MM.1S (cell line): ENCODE results near the gene GUCA1A.
"Not testable (repeated sequence)": the region's sequence is repeated elsewhere in the genome, so short reads cannot be mapped to it uniquely, and the experiment has no call there.

Experiments
- DNase-seq: peaks from one replicate; pipeline ENCODE4 v3.0.0-alpha.2; 2015
- H2AFZ ChIP-seq: fragments of 300-600 bp; sonication (generic); 2 replicates; pipeline ENCODE4 v1.6.0; 2016; ENCODE audit warnings: antibody characterized with exemption, low read length
- H3F3A ChIP-seq: fragments of 300-600 bp; sonication (generic); 2 replicates; pipeline ENCODE4 v1.6.1; 2016; ENCODE audit warnings: mild to moderate bottlenecking, antibody characterized with exemption, low read length, moderate library complexity, mixed read lengths; ENCODE audit not compliant: insufficient read depth
- H3K27ac ChIP-seq: fragments of 300-600 bp; sonication (generic); 2 replicates; pipeline ENCODE4 v1.5.1; 2016; ENCODE audit warnings: mild to moderate bottlenecking, low read length
- H3K27me3 ChIP-seq: fragments of 300-600 bp; sonication (generic); replicated peaks from 2 replicates; pipeline ENCODE4 v1.6.0; 2016; ENCODE audit warnings: low read length; ENCODE audit not compliant: insufficient read depth
- H3K36me3 ChIP-seq: fragments of 300-600 bp; sonication (generic); replicated peaks from 2 replicates; pipeline ENCODE4 v1.6.1; 2016; ENCODE audit warnings: mild to moderate bottlenecking, low read length, mixed read lengths; ENCODE audit not compliant: insufficient read depth
- H3K4me1 ChIP-seq: fragments of 300-600 bp; sonication (generic); 2 replicates; pipeline ENCODE4 v1.6.1; 2016; ENCODE audit warnings: low read length, mixed read lengths
- H3K4me2 ChIP-seq: fragments of 300-600 bp; sonication (generic); 2 replicates; pipeline ENCODE4 v1.6.0; 2016; ENCODE audit warnings: low read depth, low read length
- H3K4me3 ChIP-seq: fragments of 300-600 bp; sonication (generic); 2 replicates; pipeline ENCODE4 v1.5.1; 2016; ENCODE audit warnings: low read length, mixed read lengths
- H3K79me2 ChIP-seq: fragments of 300-600 bp; sonication (generic); 2 replicates; pipeline ENCODE4 v1.6.1; 2016; ENCODE audit warnings: mixed run types, low read length, mixed read lengths
- H3K9ac ChIP-seq: fragments of 300-600 bp; sonication (generic); 2 replicates; pipeline ENCODE4 v1.6.1; 2016; ENCODE audit warnings: low read length, mixed read lengths
- H3K9me2 ChIP-seq: fragments of 300-600 bp; sonication (generic); replicated peaks from 2 replicates; pipeline ENCODE4 v1.6.1; 2016; ENCODE audit warnings: mild to moderate bottlenecking, low read length, mixed read lengths; ENCODE audit not compliant: insufficient read depth
- H3K9me3 ChIP-seq: fragments of 300-600 bp; sonication (generic); replicated peaks from 2 replicates; pipeline ENCODE4 v1.6.1; 2016; ENCODE audit warnings: mild to moderate bottlenecking, low read length, mixed read lengths; ENCODE audit not compliant: insufficient read depth
- H4K20me1 ChIP-seq: fragments of 300-600 bp; sonication (generic); 2 replicates; pipeline ENCODE4 v1.6.1; 2016; ENCODE audit warnings: mild to moderate bottlenecking, low read length, moderate library complexity, mixed read lengths; ENCODE audit not compliant: insufficient read depth
- CTCF ChIP-seq: fragments of 300-600 bp; sonication (generic); IDR thresholded peaks from 2 replicates; pipeline ENCODE4 v1.5.1; 2016; ENCODE audit warnings: antibody characterized with exemption, low read length, mixed read lengths
- EZH2 ChIP-seq: fragments of 300-600 bp; sonication (generic); optimal IDR thresholded peaks from 2 replicates; pipeline ENCODE3; 2017; ENCODE audit warnings: low read depth, mild to moderate bottlenecking, antibody characterized with exemption, low read length, mixed read lengths
- EZH2phosphoT487 ChIP-seq: fragments of 300-600 bp; sonication (generic); IDR thresholded peaks from 2 replicates; pipeline ENCODE4 v1.6.1; 2018; ENCODE audit warnings: antibody characterized with exemption, low read length

GUCA1A gene

GRCh38 chr6:42152024-42152423 is 21.1 kb upstream of the GUCA1A start:
- Histone ChIP-seq H3K36me3 (no peaks in the 10 kb centered on the region), H3K9me3 (no peaks in the 10 kb centered on the region), H2AFZ (no peak overlapping the region), H3K9ac (no peak overlapping the region), H3K79me2 (no peaks in the 10 kb centered on the region), H3K4me1 (no peaks in the 10 kb centered on the region), H3K27me3 (no peaks in the 10 kb centered on the region), H3K27ac (no peak overlapping the region), H4K20me1 (no peaks in the 10 kb centered on the region), H3K9me2 (no peaks in the 10 kb centered on the region), H3K4me2 (no peak overlapping the region), H3K4me3 (no peak overlapping the region), H3F3A (no peaks in the 10 kb centered on the region)
- no peak for DNase-seq
- TF ChIP-seq CTCF (no peak), EZH2phosphoT487 (no peak), EZH2 (no peak)

GRCh38 chr6:42152528-42153213 is 20.5 kb upstream of the GUCA1A start:
- not testable (repeated sequence) for H3K36me3 ChIP-seq, H3K4me2 ChIP-seq, H3K9me3 ChIP-seq, H3K9ac ChIP-seq, H4K20me1 ChIP-seq, H3K27ac ChIP-seq, H3K27me3 ChIP-seq, H3F3A ChIP-seq, H3K9me2 ChIP-seq, H3K4me1 ChIP-seq, H3K4me3 ChIP-seq, H3K79me2 ChIP-seq, H2AFZ ChIP-seq, DNase-seq

DNA sequence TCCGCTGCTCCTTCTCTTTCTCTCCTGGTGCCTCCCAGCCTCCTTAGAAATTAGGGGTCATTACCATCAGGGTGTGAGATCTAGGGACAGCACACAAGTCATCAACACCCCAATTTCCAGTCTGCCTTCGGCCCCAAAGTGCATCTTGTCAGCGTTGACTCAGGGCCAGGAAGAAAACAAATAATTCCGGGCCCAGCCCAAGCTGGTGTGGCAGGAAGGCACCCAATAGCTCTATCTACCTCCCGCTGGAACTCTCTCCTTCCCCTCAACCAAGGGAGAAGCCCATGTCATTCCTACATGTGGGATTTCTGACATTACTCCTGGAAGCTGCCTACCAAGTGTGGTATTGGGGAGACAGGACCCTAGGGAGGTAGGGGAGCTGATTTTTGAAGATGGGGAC is 19.2 kb upstream of the GUCA1A start:
- no peaks in the 10 kb centered on the region for H4K20me1 ChIP-seq
- no peaks in the 10 kb centered on the region for H3K27me3 ChIP-seq
- H2AFZ ChIP-seq = no peak overlapping the region
- no peaks in the 10 kb centered on the region for H3K9me2 ChIP-seq
- no peaks in the 10 kb centered on the region for H3K9me3 ChIP-seq
- no peak for TF ChIP-seq CTCF
- no peak for TF ChIP-seq EZH2
- no peak for TF ChIP-seq EZH2phosphoT487
- H3K4me3 ChIP-seq = no peak overlapping the region
- no peak overlapping the region for H3K9ac ChIP-seq
- H3K4me2 ChIP-seq = no peak overlapping the region
- no peaks in the 10 kb centered on the region for H3K79me2 ChIP-seq
- DNase-seq = no peak
- H3K36me3 ChIP-seq = no peaks in the 10 kb centered on the region
- no peaks in the 10 kb centered on the region for H3F3A ChIP-seq
- H3K27ac ChIP-seq = no peak overlapping the region
- H3K4me1 ChIP-seq = no peaks in the 10 kb centered on the region

DNA sequence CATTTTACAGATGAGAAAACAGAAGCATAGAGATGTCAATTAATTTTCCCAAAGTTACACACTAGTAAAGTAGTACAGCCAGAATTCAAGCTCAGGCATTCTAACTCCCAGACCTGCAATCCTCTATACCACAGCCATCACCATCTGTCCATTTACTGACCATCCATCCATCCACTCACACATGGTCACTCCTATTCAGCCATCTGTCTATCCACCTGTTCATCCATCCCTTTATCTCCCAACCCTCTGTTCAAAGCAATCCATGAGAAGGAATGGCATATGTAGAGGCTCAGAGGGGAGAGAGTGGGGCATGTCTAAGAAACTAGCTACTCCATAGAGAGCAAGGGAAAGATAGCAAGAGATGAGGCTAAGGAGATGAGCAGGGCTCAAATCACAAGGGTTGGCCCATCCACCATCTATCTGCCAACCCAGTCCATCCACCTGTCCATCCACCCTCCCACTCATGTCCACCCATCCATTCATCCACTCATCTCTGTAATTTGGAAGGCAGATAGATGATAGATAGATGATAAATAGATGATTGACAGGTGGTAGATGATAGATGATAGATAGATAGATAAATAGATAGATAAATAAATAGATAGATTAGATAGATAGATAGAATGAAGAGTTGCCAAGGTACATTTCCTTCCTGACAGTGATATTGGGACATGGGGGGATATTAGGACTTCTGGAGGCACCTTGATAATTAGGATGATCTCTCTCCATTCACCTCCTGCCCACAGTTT is 18.5 kb upstream of the GUCA1A start:
- no peak overlapping the region for H3K27ac ChIP-seq
- H4K20me1 ChIP-seq = no peaks in the 10 kb centered on the region
- no peak overlapping the region for H3K9ac ChIP-seq
- no peak overlapping the region for H3K4me2 ChIP-seq
- no peak for DNase-seq
- H3K79me2 ChIP-seq = no peaks in the 10 kb centered on the region
- no peaks in the 10 kb centered on the region for H3K4me1 ChIP-seq
- no peaks in the 10 kb centered on the region for H3K36me3 ChIP-seq
- H3K27me3 ChIP-seq = no peaks in the 10 kb centered on the region
- no peaks in the 10 kb centered on the region for H3K9me3 ChIP-seq
- no peak overlapping the region for H2AFZ ChIP-seq
- H3F3A ChIP-seq = no peaks in the 10 kb centered on the region
- no peak overlapping the region for H3K4me3 ChIP-seq
- H3K9me2 ChIP-seq = no peaks in the 10 kb centered on the region
- TF ChIP-seq EZH2phosphoT487 (no peak), EZH2 (no peak), CTCF (no peak)
